Muscle layer of duodenum (tissue), 2 donors: ENCODE data around the gene SLC5A10.
"Not testable (repeated sequence)": the region's sequence is repeated elsewhere in the genome, so short reads cannot be mapped to it uniquely, and the experiment has no call there.

Experiments
- H3K27ac ChIP-seq: one replicate; pipeline ENCODE4 v1.7.0; 2013; ENCODE audit warnings: mild to moderate bottlenecking, low read length
- H3K27me3 ChIP-seq: one replicate; pipeline ENCODE4 v1.7.0; 2013; ENCODE audit warnings: low read depth, mild to moderate bottlenecking, control low read depth, low read length
- H3K36me3 ChIP-seq, 2 donors: one replicate each; pipeline ENCODE4 v1.7.0; 2013; ENCODE audit warnings: low read length in 2 of 2, control low read depth in 1 of 2, mild to moderate bottlenecking in 1 of 2; ENCODE audit not compliant: insufficient read depth in 2 of 2, control insufficient read depth in 1 of 2
- H3K4me1 ChIP-seq, 2 donors: one replicate each; pipeline ENCODE4 v1.7.0; 2013; ENCODE audit warnings: low read length in 2 of 2, mild to moderate bottlenecking in 2 of 2, control low read depth in 1 of 2, moderate library complexity in 1 of 2; ENCODE audit not compliant: insufficient read depth in 2 of 2, control insufficient read depth in 1 of 2
- H3K4me3 ChIP-seq, 2 donors: one replicate each; pipeline ENCODE4 v1.7.0; 2013; ENCODE audit warnings: low read length in 2 of 2, low read depth in 1 of 2, mild to moderate bottlenecking in 1 of 2
- H3K9me3 ChIP-seq, 2 donors: one replicate each; pipeline ENCODE4 v1.7.0; 2013; ENCODE audit warnings: low read length in 2 of 2, control low read depth in 1 of 2, mild to moderate bottlenecking in 1 of 2; ENCODE audit not compliant: control insufficient read depth in 1 of 2
- donor health status: healthy.

Gene SLC5A10

GRCh38 chr17:19043032-19043431 is 91.1 kb downstream of the SLC5A10 start:
- not testable (repeated sequence) for H3K27ac ChIP-seq, H3K9me3 ChIP-seq, H3K4me3 ChIP-seq, H3K36me3 ChIP-seq, H3K4me1 ChIP-seq, H3K27me3 ChIP-seq

GRCh38 chr17:19044643-19045042 is 92.7 kb downstream of the SLC5A10 start:
- not testable (repeated sequence) for H3K9me3 ChIP-seq, H3K36me3 ChIP-seq, H3K4me1 ChIP-seq, H3K27ac ChIP-seq, H3K27me3 ChIP-seq, H3K4me3 ChIP-seq

- not testable (repeated sequence) for H3K9me3 ChIP-seq, H3K27ac ChIP-seq, H3K27me3 ChIP-seq, H3K4me3 ChIP-seq, H3K36me3 ChIP-seq, H3K4me1 ChIP-seq
Measured at GRCh38 chr17:19046782-19047375, 94.9 kb downstream of the SLC5A10 start, which contains the start of gene GRAP. TSS of gene GRAP (minus strand) at chr17:19046957. CDS start at chr17:19046926, 31 bp downstream.

GRCh38 chr17:19047510-19047909 is 95.5 kb downstream of the SLC5A10 start:
- H3K4me3 ChIP-seq, H3K9me3 ChIP-seq, H3K27ac ChIP-seq, H3K36me3 ChIP-seq, H3K27me3 ChIP-seq, H3K4me1 ChIP-seq: not testable (repeated sequence)

- not testable (repeated sequence) for H3K9me3 ChIP-seq, H3K27me3 ChIP-seq, H3K4me3 ChIP-seq, H3K36me3 ChIP-seq, H3K4me1 ChIP-seq, H3K27ac ChIP-seq
Measured at GRCh38 chr17:19048826-19049225, 96.9 kb downstream of the SLC5A10 start.

GRCh38 chr17:19055447-19055846 is 103.5 kb downstream of the SLC5A10 start:
- not testable (repeated sequence) for H3K27me3 ChIP-seq, H3K36me3 ChIP-seq, H3K4me3 ChIP-seq, H3K27ac ChIP-seq, H3K9me3 ChIP-seq, H3K4me1 ChIP-seq

- H3K9me3 ChIP-seq, H3K4me1 ChIP-seq, H3K27me3 ChIP-seq, H3K4me3 ChIP-seq, H3K36me3 ChIP-seq, H3K27ac ChIP-seq: not testable (repeated sequence)
Measured at GRCh38 chr17:19062009-19062717, 110.2 kb downstream of the SLC5A10 start.

GRCh38 chr17:19062718-19063325 is 110.9 kb downstream of the SLC5A10 start:
- H3K27ac ChIP-seq, H3K4me3 ChIP-seq, H3K9me3 ChIP-seq, H3K27me3 ChIP-seq, H3K36me3 ChIP-seq, H3K4me1 ChIP-seq: not testable (repeated sequence)

- H3K4me3 ChIP-seq, H3K27me3 ChIP-seq, H3K9me3 ChIP-seq, H3K36me3 ChIP-seq, H3K27ac ChIP-seq, H3K4me1 ChIP-seq: not testable (repeated sequence)
Measured at GRCh38 chr17:19063326-19063956, 111.5 kb downstream of the SLC5A10 start.

GRCh38 chr17:19064378-19064777 is 112.4 kb downstream of the SLC5A10 start:
- H3K36me3 ChIP-seq, H3K4me3 ChIP-seq, H3K9me3 ChIP-seq, H3K27ac ChIP-seq, H3K4me1 ChIP-seq, H3K27me3 ChIP-seq: not testable (repeated sequence)

GRCh38 chr17:19070318-19071168 is 118.6 kb downstream of the SLC5A10 start:
- not testable (repeated sequence) for H3K9me3 ChIP-seq, H3K27me3 ChIP-seq, H3K4me3 ChIP-seq, H3K27ac ChIP-seq, H3K4me1 ChIP-seq, H3K36me3 ChIP-seq
